ENCODE results near the gene TTC34.

GRCh38 chr1:2812136-2812535 is 10.6 kb upstream of the TTC34 start:
- TF ChIP-seq POLR2A (IDR thresholded peaks at IDR 0.05; ENCODE audit: low read length), result no peak
- no peak for TF ChIP-seq GATA1 (IDR thresholded peaks at IDR 0.05; ENCODE audit: low read depth, low read length)
